Mucosa of descending colon (tissue), 3 donors: ENCODE results near the gene KCTD17. TPM values are rescaled to one million over a fixed set of nuclear protein-coding genes. Genes with fewer than 3 reads are reported as not detected.
A peak's percentile ranks its signal among the peaks of the same experiment; 100 is the strongest.

Source experiments
- ATAC-seq: fragments of 200-7000 bp; cut with Tn5 transposase; one replicate; pipeline ENCODE4 v1.9.1; 2020; ENCODE audit warnings: mild to moderate bottlenecking, moderate library complexity
- DNase-seq, 3 donors: peaks; one replicate each; pipeline ENCODE4 v3.0.0-alpha.2; 2020
- H3K36me3 ChIP-seq: fragments of 200-600 bp; one replicate; pipeline ENCODE4 v1.8.0; 2021; ENCODE audit warnings: low read depth, mild to moderate bottlenecking
- H3K4me1 ChIP-seq: fragments of 200-600 bp; one replicate; pipeline ENCODE4 v1.8.0; 2021; ENCODE audit warnings: low read depth, mild to moderate bottlenecking
- H3K4me3 ChIP-seq: fragments of 200-600 bp; one replicate; pipeline ENCODE4 v1.8.0; 2021; ENCODE audit warnings: mild to moderate bottlenecking
- H3K9me3 ChIP-seq: fragments of 200-600 bp; one replicate; pipeline ENCODE4 v1.8.0; 2021; ENCODE audit warnings: mild to moderate bottlenecking
- CTCF ChIP-seq: fragments of 200-600 bp; IDR thresholded peaks from one replicate; pipeline ENCODE4 v1.8.0; 2022; ENCODE audit warnings: antibody characterized with exemption, mild to moderate bottlenecking
- intact Hi-C, 2 donors: fragments of 100-400 bp; cut with DNase I in 1 of 2; cut with micrococcal nuclease in 1 of 2; formaldehyde crosslinking; loops; one replicate each; pipeline versions ENCODE4 v1.11.0 to v1.11.1; 2022; cut with DNase I, micrococcal nuclease
- long read RNA-seq, 2 donors: library from polyadenylated mRNA; unstranded; transcript quantifications; one replicate each; pipeline ENCODE4 v2.0.0, GENCODE V29; 2019 to 2021
- total RNA-seq, 3 donors: library from RNA; stranded (reverse); fragmentation: NEBNext Ultra II Directional in 2 of 3; extraction: Animal tissue kit (Norgen Biotek cat#: 25700) in 2 of 3; gene quantifications; one replicate each; pipeline versions ENCODE4 v1.2.1 to v1.2.4, GENCODE V29; 2021 to 2023
- donor health status: DM: no; HTN: no; CAD: no; lungs with moderate emphysema.
- donor health status: DM: no; HTN: no; CAD: no.
- donor health status: DM: no; HTN: yes; CAD: no.

The KCTD17 gene
- 10 to 100 TPM; 24.9 to 40.1 (median 31.3) TPM for total RNA-seq
- long read RNA-seq, donor 1, transcript KCTD17-201 (8 exons, 1,691 nt): major isoform, 21 of 44 reads
- long read RNA-seq, donor 1, partial matches to known transcripts: 3 of 44 reads
- long read RNA-seq, donor 1, other reads (novel, unspliced or antisense): 18 of 44 reads
- long read RNA-seq, donor 2, partial matches to known transcripts: 0 of 2 reads
- long read RNA-seq, donor 2, other reads (novel, unspliced or antisense): 0 of 2 reads

GRCh38 chr22:37051391-37052385, at the start of gene KCTD17:
Gene KCTD17 (plus strand): TSS chr22:37051742. CDS start chr22:37051761, 19 bp downstream.
- H3K9me3 ChIP-seq: no peaks in the 10 kb centered on the region
- peaks cover 29% of the 10 kb centered on the region for H3K4me1 ChIP-seq
- no peaks in the 10 kb centered on the region for H3K36me3 ChIP-seq
- no peak for TF ChIP-seq CTCF
- intact Hi-C loops: no loop called here
- peak; percentile 81 for ATAC-seq
- DNase-seq: peak; percentile 75 to 87 (median 86)
- peak within 1 kb of the TSS; percentile 24 for H3K4me3 ChIP-seq

- Histone ChIP-seq H3K36me3 (no peaks in the 10 kb centered on the region), H3K9me3 (no peaks in the 10 kb centered on the region), H3K4me1 (no peaks in the 10 kb centered on the region), H3K4me3 (no peak overlapping the region)
- intact Hi-C loops: no loop called here
- no peak for DNase-seq
- TF ChIP-seq CTCF: no peak
- ATAC-seq: no peak
Measured at GRCh38 chr22:37001826-37002225, 49.7 kb upstream of the KCTD17 start.

GRCh38 chr22:37002633-37003032, 48.9 kb upstream of the KCTD17 start:
- Histone ChIP-seq H3K9me3 (no peaks in the 10 kb centered on the region), H3K36me3 (no peaks in the 10 kb centered on the region), H3K4me3 (no peak overlapping the region), H3K4me1 (no peaks in the 10 kb centered on the region)
- no peak for DNase-seq
- ATAC-seq: no peak
- intact Hi-C loops: no loop called here
- no peak for TF ChIP-seq CTCF

- no peak for ATAC-seq
Measured at GRCh38 chr22:37007651-37008050, 43.9 kb upstream of the KCTD17 start.

GRCh38 chr22:37008365-37008764, 43.2 kb upstream of the KCTD17 start:
- TF ChIP-seq CTCF: no peak
- H3K4me3 ChIP-seq: no peak overlapping the region
- H3K36me3 ChIP-seq: no peaks in the 10 kb centered on the region
- H3K4me1 ChIP-seq: peaks cover 19% of the 10 kb centered on the region
- DNase-seq: no peak
- intact Hi-C loops: no loop called here
- no peaks in the 10 kb centered on the region for H3K9me3 ChIP-seq
- ATAC-seq: no peak

More at GRCh38 chr22:37007651-37008050, 43.9 kb upstream of the KCTD17 start:
- peaks cover 14% of the 10 kb centered on the region for H3K4me1 ChIP-seq
- H3K4me3 ChIP-seq: no peak overlapping the region
- no peak for TF ChIP-seq CTCF
- no peak for DNase-seq
- intact Hi-C loops: no loop called here
- no peaks in the 10 kb centered on the region for H3K36me3 ChIP-seq
- H3K9me3 ChIP-seq: no peaks in the 10 kb centered on the region
